Panc1 (cell line): Measurements from ENCODE around the gene KLRD1. TPM values are rescaled to one million over a fixed set of nuclear protein-coding genes. Genes with fewer than 3 reads are reported as not detected.

Experiments
- ATAC-seq: fragments of 200-7000 bp; cut with Tn5 transposase; 2 replicates; pipeline ENCODE4 v1.9.1; 2020; ENCODE audit warnings: mild to moderate bottlenecking, moderate library complexity
- BruUV-seq: library from RNA; stranded (reverse); fragments of 400-500 nt; replicated peaks from 2 replicates; lab custom pipeline; 2021; lab: Mats Ljungman, UMichigan
- CTCF ChIA-PET: fragments of 300-600 bp; sonication (Branson Sonifier 250); formaldehyde crosslinking; loops from one replicate; lab custom pipeline; 2022; ENCODE audit warnings: antibody characterized with exemption; lab: Charles Lee
- POLR2A ChIA-PET: fragments of 300-600 bp; sonication (Branson Sonifier 250); formaldehyde crosslinking; loops from one replicate; lab custom pipeline; 2022; ENCODE audit warnings: antibody characterized with exemption; lab: Charles Lee
- DNase-seq: peaks from one replicate; pipeline ENCODE4 v3.0.0-alpha.2; 2010; ENCODE audit warnings: low read depth, low spot score
- H3K27ac ChIP-seq: 2 replicates; pipeline ENCODE4 v1.5.1; 2011; ENCODE audit warnings: mild to moderate bottlenecking, low read length, inconsistent platforms
- H3K27me3 ChIP-seq: fragments of 200-500 bp; sonication (Bioruptor generic); 2 replicates; pipeline ENCODE4 v1.6.0; 2014; ENCODE audit warnings: low read length, inconsistent platforms; ENCODE audit not compliant: control insufficient read depth, insufficient read depth
- H3K36me3 ChIP-seq: fragments of 200-500 bp; sonication (Bioruptor generic); 2 replicates; pipeline ENCODE4 v1.5.1; 2014; ENCODE audit warnings: inconsistent platforms, mild to moderate bottlenecking, low read length, moderate library complexity; ENCODE audit not compliant: control insufficient read depth, insufficient read depth
- H3K4me1 ChIP-seq: 2 replicates; pipeline ENCODE4 v1.5.1; 2011; ENCODE audit warnings: inconsistent platforms, mild to moderate bottlenecking, low read length, moderate library complexity; ENCODE audit not compliant: control insufficient read depth, insufficient read depth
- H3K4me3 ChIP-seq, 2 experiments: 2 replicates each; pipeline ENCODE4 v1.5.1; 2011 to 2012; ENCODE audit warnings: low read depth in 2 of 2, low read length in 2 of 2, mild to moderate bottlenecking in 2 of 2, inconsistent platforms in 1 of 2, moderate library complexity in 1 of 2
- H3K9me3 ChIP-seq: fragments of 200-500 bp; sonication (Bioruptor generic); 2 replicates; pipeline ENCODE4 v1.5.1; 2014; ENCODE audit warnings: low read depth, mild to moderate bottlenecking, inconsistent platforms, low read length, moderate library complexity; ENCODE audit not compliant: control insufficient read depth, insufficient read depth
- POLR2AphosphoS5 ChIP-seq: IDR thresholded peaks from 2 replicates; pipeline ENCODE4 v1.6.1; 2012; ENCODE audit warnings: mild to moderate bottlenecking, low read depth, low read length, moderate library complexity
- SIN3A ChIP-seq: IDR thresholded peaks from 2 replicates; pipeline ENCODE4 v1.6.1; 2012; ENCODE audit warnings: low read depth, mild to moderate bottlenecking, low read length, moderate library complexity, borderline replicate concordance; ENCODE audit not compliant: insufficient read depth
- TCF7L2 ChIP-seq: IDR thresholded peaks from 2 replicates; pipeline ENCODE4 v1.6.1; 2011; ENCODE audit warnings: mild to moderate bottlenecking, low read depth, low read length, inconsistent platforms
- in situ Hi-C: cut with HindIII; loops from 2 replicates; pipeline ENCODE4 v1.10.0; 2016; ENCODE audit warnings: low sequenced_read_pairs, low pct_unique_long_range_greater_than_20kb
- intact Hi-C: fragments of 100-400 bp; cut with micrococcal nuclease; formaldehyde crosslinking; loops from one replicate; pipeline ENCODE4 v1.10.0; 2022; ENCODE audit not compliant: unreplicated experiment
- total RNA-seq: library from RNA; stranded (reverse); gene quantifications from one replicate; pipeline ENCODE4 v1.2.1, GENCODE V29; 2021; ENCODE audit not compliant: unreplicated experiment
- TF ChIP-seq, protein P1 (sequence below), 2 experiments: IDR thresholded peaks; 2 replicates each; pipeline ENCODE4 v1.6.1; 2011 to 2012; ENCODE audit warnings: low read depth in 2 of 2, control low read depth in 1 of 2, low read length in 1 of 2, mild to moderate bottlenecking in 1 of 2, moderate library complexity in 1 of 2; ENCODE audit not compliant: insufficient read depth in 1 of 2
- TF ChIP-seq, protein P2 (sequence below): fragments of 450-650 bp; IDR thresholded peaks from 2 replicates; pipeline ENCODE4 v1.5.1; 2017; ENCODE audit warnings: mild to moderate bottlenecking

The KLRD1 gene
- total RNA-seq, 1 experiment from 2014 or later: not detected

DNA sequence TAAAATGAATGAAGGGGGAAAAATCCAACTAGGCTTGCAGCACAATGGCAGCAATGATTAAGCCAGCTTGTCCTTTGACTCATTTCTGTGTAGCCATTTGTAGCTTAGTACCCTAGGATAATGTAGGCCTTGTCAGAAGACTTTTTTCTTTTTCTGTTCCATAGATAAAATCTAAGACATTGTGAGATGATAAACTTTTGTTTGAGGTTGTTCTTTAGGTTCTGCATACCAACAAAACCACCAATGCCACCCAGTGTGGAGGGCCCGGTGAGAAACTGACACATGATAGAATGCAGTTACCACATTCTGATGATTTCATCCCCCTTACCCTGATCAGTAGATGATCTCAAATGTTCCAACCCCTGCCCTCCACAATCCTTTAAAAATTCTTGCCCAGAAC is 6.6 kb upstream of the KLRD1 start:
- H3K36me3 ChIP-seq: no peaks in the 10 kb centered on the region
- BruUV-seq: no TSS peak
- no peaks in the 10 kb centered on the region for H3K4me1 ChIP-seq
- ATAC-seq (no peak), DNase-seq (no peak)
- no peaks in the 10 kb centered on the region for H3K9me3 ChIP-seq
- POLR2A ChIA-PET: interaction anchor here (0.6 kb wide), 1 partner anchor 146 kb away, joined by 4 read pairs; no protein-coding TSS in a partner anchor
- TF ChIP-seq, protein P1, sequence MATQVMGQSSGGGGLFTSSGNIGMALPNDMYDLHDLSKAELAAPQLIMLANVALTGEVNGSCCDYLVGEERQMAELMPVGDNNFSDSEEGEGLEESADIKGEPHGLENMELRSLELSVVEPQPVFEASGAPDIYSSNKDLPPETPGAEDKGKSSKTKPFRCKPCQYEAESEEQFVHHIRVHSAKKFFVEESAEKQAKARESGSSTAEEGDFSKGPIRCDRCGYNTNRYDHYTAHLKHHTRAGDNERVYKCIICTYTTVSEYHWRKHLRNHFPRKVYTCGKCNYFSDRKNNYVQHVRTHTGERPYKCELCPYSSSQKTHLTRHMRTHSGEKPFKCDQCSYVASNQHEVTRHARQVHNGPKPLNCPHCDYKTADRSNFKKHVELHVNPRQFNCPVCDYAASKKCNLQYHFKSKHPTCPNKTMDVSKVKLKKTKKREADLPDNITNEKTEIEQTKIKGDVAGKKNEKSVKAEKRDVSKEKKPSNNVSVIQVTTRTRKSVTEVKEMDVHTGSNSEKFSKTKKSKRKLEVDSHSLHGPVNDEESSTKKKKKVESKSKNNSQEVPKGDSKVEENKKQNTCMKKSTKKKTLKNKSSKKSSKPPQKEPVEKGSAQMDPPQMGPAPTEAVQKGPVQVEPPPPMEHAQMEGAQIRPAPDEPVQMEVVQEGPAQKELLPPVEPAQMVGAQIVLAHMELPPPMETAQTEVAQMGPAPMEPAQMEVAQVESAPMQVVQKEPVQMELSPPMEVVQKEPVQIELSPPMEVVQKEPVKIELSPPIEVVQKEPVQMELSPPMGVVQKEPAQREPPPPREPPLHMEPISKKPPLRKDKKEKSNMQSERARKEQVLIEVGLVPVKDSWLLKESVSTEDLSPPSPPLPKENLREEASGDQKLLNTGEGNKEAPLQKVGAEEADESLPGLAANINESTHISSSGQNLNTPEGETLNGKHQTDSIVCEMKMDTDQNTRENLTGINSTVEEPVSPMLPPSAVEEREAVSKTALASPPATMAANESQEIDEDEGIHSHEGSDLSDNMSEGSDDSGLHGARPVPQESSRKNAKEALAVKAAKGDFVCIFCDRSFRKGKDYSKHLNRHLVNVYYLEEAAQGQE (IDR thresholded peaks at IDR 0.05; ENCODE audit: insufficient read depth in 1 of 2, low read depth in 2 of 2, low read length in 1 of 2): no peak
- TF ChIP-seq SIN3A: no peak
- no peak for TF ChIP-seq POLR2AphosphoS5
- TF ChIP-seq, protein P2, sequence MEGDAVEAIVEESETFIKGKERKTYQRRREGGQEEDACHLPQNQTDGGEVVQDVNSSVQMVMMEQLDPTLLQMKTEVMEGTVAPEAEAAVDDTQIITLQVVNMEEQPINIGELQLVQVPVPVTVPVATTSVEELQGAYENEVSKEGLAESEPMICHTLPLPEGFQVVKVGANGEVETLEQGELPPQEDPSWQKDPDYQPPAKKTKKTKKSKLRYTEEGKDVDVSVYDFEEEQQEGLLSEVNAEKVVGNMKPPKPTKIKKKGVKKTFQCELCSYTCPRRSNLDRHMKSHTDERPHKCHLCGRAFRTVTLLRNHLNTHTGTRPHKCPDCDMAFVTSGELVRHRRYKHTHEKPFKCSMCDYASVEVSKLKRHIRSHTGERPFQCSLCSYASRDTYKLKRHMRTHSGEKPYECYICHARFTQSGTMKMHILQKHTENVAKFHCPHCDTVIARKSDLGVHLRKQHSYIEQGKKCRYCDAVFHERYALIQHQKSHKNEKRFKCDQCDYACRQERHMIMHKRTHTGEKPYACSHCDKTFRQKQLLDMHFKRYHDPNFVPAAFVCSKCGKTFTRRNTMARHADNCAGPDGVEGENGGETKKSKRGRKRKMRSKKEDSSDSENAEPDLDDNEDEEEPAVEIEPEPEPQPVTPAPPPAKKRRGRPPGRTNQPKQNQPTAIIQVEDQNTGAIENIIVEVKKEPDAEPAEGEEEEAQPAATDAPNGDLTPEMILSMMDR: no peak
- TF ChIP-seq TCF7L2: no peak
- intact Hi-C loops (no loop called here), in situ Hi-C loops (no loop called here)
- no peaks in the 10 kb centered on the region for H3K27me3 ChIP-seq
- H3K4me3 ChIP-seq: no peak overlapping the region
- CTCF ChIA-PET: no interaction called here
- H3K27ac ChIP-seq: no peak overlapping the region

DNA sequence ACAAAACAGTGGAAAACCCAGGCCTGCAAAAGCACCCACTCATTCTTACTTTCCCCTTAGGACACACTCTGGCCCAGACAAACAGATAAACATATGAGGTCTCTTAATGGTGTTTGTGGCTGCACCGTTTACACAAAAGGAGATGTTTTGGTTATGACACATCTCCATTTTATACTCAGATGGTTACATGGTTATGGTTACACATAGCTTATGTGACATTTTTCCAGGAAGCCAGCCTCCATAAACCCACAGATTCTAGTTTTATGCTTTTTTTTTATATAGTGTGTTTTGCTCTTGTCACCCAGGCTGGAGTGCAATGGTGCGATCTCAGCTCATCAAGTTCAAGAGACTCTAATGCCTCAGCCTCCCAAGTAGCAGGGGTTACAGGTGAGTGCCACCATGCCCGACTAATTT is 3.5 kb upstream of the KLRD1 start:
- POLR2A ChIA-PET: no interaction called here
- intact Hi-C loops: no loop called here

More for the DNA sequence above, 3.5 kb upstream of the KLRD1 start:
- no peaks in the 10 kb centered on the region for H3K27me3 ChIP-seq
- TF ChIP-seq, protein P2: no peak
- TF ChIP-seq POLR2AphosphoS5 (no peak), SIN3A (no peak), TCF7L2 (no peak)
- TF ChIP-seq, protein P1 (IDR thresholded peaks at IDR 0.05; ENCODE audit: insufficient read depth in 1 of 2, low read depth in 2 of 2, low read length in 1 of 2): no peak
- no TSS peak for BruUV-seq
- CTCF ChIA-PET: no interaction called here
- in situ Hi-C loops: no loop called here
- no peak overlapping the region for H3K27ac ChIP-seq
- ATAC-seq (no peak), DNase-seq (no peak)
- H3K36me3 ChIP-seq: no peaks in the 10 kb centered on the region
- H3K9me3 ChIP-seq: no peaks in the 10 kb centered on the region
- no peak overlapping the region for H3K4me3 ChIP-seq
- no peaks in the 10 kb centered on the region for H3K4me1 ChIP-seq
